Measurements from ENCODE around the gene DNAAF8.

DNAAF8 gene

GRCh38 chr16:4790871-4791270 is 56.5 kb downstream of the DNAAF8 start:
- Histone ChIP-seq H3K36me3 (ENCODE audit: control insufficient read depth in 2 of 2, insufficient read depth in 2 of 2, low read length in 2 of 2) (no peaks in the 10 kb centered on the region), H3K27me3 (ENCODE audit: control insufficient read depth in 2 of 2, insufficient read depth in 2 of 2, low read length in 2 of 2) (peaks cover 0 to 2% of the 10 kb centered on the region in 2 donors), H3K27ac (ENCODE audit: low read depth in 2 of 2, low read length in 2 of 2) (no peak overlapping the region), H3K4me1 (ENCODE audit: control insufficient read depth in 2 of 2, insufficient read depth in 2 of 2, low read length in 2 of 2) (peaks cover 0 to 4% of the 10 kb centered on the region in 2 donors), H3K9me3 (ENCODE audit: control insufficient read depth in 2 of 2, low read length in 2 of 2) (no peaks in the 10 kb centered on the region), H3K9ac (ENCODE audit: low read depth in 1 of 2, low read length in 2 of 2) (no peak overlapping the region), H3K4me3 (ENCODE audit: low read length in 2 of 2) (no peak overlapping the region)

DNA sequence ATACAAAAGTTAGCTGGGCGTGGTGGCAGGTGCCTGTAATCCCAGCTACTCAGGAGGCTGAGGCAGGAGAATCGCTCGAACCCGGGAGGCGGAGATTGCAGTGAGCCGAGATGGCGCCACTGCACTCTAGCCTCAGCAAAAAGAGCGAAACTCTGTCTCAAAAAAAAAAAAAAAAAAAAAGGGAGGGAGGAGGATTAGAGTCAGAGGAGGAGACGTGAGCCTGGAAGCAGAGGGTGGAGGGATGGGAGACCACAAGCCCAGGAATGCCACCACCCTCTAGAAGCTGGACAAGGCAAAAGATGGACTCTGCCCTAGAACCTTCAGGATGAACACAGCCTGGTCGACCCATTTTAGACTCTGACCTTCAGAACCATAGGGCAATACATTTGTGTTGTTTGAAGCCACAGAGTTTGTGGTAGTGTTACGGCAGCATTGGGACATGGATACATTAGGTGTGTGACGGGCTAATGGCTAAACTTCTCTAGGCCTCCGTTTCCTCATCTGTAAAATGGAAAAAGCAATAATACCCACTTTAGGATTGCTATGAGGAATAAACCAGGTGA is 58.7 kb downstream of the DNAAF8 start:
- Histone ChIP-seq H3K27me3 (ENCODE audit: control insufficient read depth in 2 of 2, insufficient read depth in 2 of 2, low read length in 2 of 2) (no peaks in the 10 kb centered on the region), H3K9me3 (ENCODE audit: control insufficient read depth in 2 of 2, low read length in 2 of 2) (no peaks in the 10 kb centered on the region), H3K36me3 (ENCODE audit: control insufficient read depth in 2 of 2, insufficient read depth in 2 of 2, low read length in 2 of 2) (peaks cover 5 to 6% of the 10 kb centered on the region in 2 donors), H3K4me3 (ENCODE audit: low read length in 2 of 2) (no peak overlapping the region), H3K9ac (ENCODE audit: low read depth in 1 of 2, low read length in 2 of 2) (no peak overlapping the region), H3K4me1 (ENCODE audit: control insufficient read depth in 2 of 2, insufficient read depth in 2 of 2, low read length in 2 of 2) (peaks cover 0 to 15% of the 10 kb centered on the region in 2 donors), H3K27ac (ENCODE audit: low read depth in 2 of 2, low read length in 2 of 2) (no peak overlapping the region)

DNA sequence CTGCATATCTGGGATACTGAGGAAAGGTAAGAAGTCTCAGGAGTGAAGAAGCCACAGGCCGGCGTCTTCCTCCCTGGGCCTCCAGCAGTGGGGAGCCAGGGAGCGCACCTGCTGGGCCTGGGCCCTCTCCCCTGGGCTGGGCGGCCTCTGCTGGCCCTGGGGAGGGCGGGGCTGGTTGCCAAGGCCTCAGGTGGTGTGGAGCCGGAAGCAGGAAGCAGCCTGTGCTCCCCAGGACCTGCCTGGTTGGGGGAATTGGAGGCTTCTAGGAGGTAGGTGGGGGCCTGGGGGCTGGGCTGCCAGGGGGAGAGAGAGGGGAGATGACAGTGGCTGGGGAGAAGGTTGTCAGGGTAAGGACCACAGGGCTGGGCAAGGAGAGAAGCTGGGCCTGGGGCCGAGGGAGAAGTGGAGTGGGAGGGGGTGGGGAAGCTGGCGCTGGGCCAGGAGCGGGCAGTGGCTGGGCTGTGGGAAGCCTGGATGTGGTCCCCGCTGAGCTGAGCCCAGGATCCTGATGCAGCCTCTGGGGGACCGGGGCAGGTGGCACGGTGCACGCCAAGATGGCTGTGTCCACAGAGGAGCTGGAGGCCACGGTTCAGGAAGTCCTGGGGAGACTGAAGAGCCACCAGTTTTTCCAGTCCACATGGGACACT is 61.0 kb downstream of the DNAAF8 start, which contains the start of gene SMIM22:
SMIM22 (plus strand) TSS at position 189 of the 647 bp plus-strand sequence; CDS start at position 555, 366 bp downstream.
- H3K4me3 ChIP-seq (ENCODE audit: low read length in 2 of 2): peak within 1 kb of the TSS; percentile 73 to 93

GRCh38 chr16:4795828-4796572 is 61.7 kb downstream of the DNAAF8 start:
- Histone ChIP-seq H3K9me3 (ENCODE audit: control insufficient read depth in 2 of 2, low read length in 2 of 2) (no peaks in the 10 kb centered on the region), H3K4me1 (ENCODE audit: control insufficient read depth in 2 of 2, insufficient read depth in 2 of 2, low read length in 2 of 2) (peaks cover 10 to 21% of the 10 kb centered on the region in 2 donors), H3K27me3 (ENCODE audit: control insufficient read depth in 2 of 2, insufficient read depth in 2 of 2, low read length in 2 of 2) (no peaks in the 10 kb centered on the region), H3K4me3 (ENCODE audit: low read length in 2 of 2) (peak overlapping the region; percentile 73 to 93), H3K36me3 (ENCODE audit: control insufficient read depth in 2 of 2, insufficient read depth in 2 of 2, low read length in 2 of 2) (peaks cover 12 to 15% of the 10 kb centered on the region in 2 donors), H3K9ac (ENCODE audit: low read depth in 1 of 2, low read length in 2 of 2) (peak overlapping the region; percentile 75 to 84), H3K27ac (ENCODE audit: low read depth in 2 of 2, low read length in 2 of 2) (peak overlapping the region; percentile 84 to 85)

More for the DNA sequence above, 61.0 kb downstream of the DNAAF8 start, which contains the start of gene SMIM22:
- Histone ChIP-seq H3K9ac (ENCODE audit: low read depth in 1 of 2, low read length in 2 of 2) (peak within 1 kb of the TSS; percentile 75 to 84), H3K27me3 (ENCODE audit: control insufficient read depth in 2 of 2, insufficient read depth in 2 of 2, low read length in 2 of 2) (no peaks in the 10 kb centered on the region), H3K9me3 (ENCODE audit: control insufficient read depth in 2 of 2, low read length in 2 of 2) (no peaks in the 10 kb centered on the region), H3K36me3 (ENCODE audit: control insufficient read depth in 2 of 2, insufficient read depth in 2 of 2, low read length in 2 of 2) (peaks cover 12 to 15% of the 10 kb centered on the region in 2 donors), H3K27ac (ENCODE audit: low read depth in 2 of 2, low read length in 2 of 2) (peak within 1 kb of the TSS; percentile 84 to 85), H3K4me1 (ENCODE audit: control insufficient read depth in 2 of 2, insufficient read depth in 2 of 2, low read length in 2 of 2) (peaks cover 3 to 14% of the 10 kb centered on the region in 2 donors)

- Histone ChIP-seq H3K4me3 (ENCODE audit: low read length in 2 of 2) (peak overlapping the region in 1 of 2 donors; percentile 30), H3K4me1 (ENCODE audit: control insufficient read depth in 2 of 2, insufficient read depth in 2 of 2, low read length in 2 of 2) (peaks cover 19 to 31% of the 10 kb centered on the region in 2 donors), H3K36me3 (ENCODE audit: control insufficient read depth in 2 of 2, insufficient read depth in 2 of 2, low read length in 2 of 2) (peaks cover 12 to 15% of the 10 kb centered on the region in 2 donors), H3K27me3 (ENCODE audit: control insufficient read depth in 2 of 2, insufficient read depth in 2 of 2, low read length in 2 of 2) (no peaks in the 10 kb centered on the region), H3K27ac (ENCODE audit: low read depth in 2 of 2, low read length in 2 of 2) (peak overlapping the region in 1 of 2 donors; percentile 13), H3K9ac (ENCODE audit: low read depth in 1 of 2, low read length in 2 of 2) (peak overlapping the region in 1 of 2 donors; percentile 34), H3K9me3 (ENCODE audit: control insufficient read depth in 2 of 2, low read length in 2 of 2) (no peaks in the 10 kb centered on the region)
Measured at GRCh38 chr16:4796982-4797804, 62.9 kb downstream of the DNAAF8 start.

- Histone ChIP-seq H3K9ac (ENCODE audit: low read depth in 1 of 2, low read length in 2 of 2) (no peak overlapping the region), H3K4me1 (ENCODE audit: control insufficient read depth in 2 of 2, insufficient read depth in 2 of 2, low read length in 2 of 2) (peaks cover 19 to 31% of the 10 kb centered on the region in 2 donors), H3K27ac (ENCODE audit: low read depth in 2 of 2, low read length in 2 of 2) (no peak overlapping the region), H3K4me3 (ENCODE audit: low read length in 2 of 2) (no peak overlapping the region), H3K36me3 (ENCODE audit: control insufficient read depth in 2 of 2, insufficient read depth in 2 of 2, low read length in 2 of 2) (peaks cover 12 to 15% of the 10 kb centered on the region in 2 donors), H3K9me3 (ENCODE audit: control insufficient read depth in 2 of 2, low read length in 2 of 2) (no peaks in the 10 kb centered on the region), H3K27me3 (ENCODE audit: control insufficient read depth in 2 of 2, insufficient read depth in 2 of 2, low read length in 2 of 2) (no peaks in the 10 kb centered on the region)
Measured at GRCh38 chr16:4797805-4798252, 63.5 kb downstream of the DNAAF8 start.

GRCh38 chr16:4798456-4798855 is 64.1 kb downstream of the DNAAF8 start:
- no peaks in the 10 kb centered on the region for H3K27me3 ChIP-seq (ENCODE audit: control insufficient read depth in 2 of 2, insufficient read depth in 2 of 2, low read length in 2 of 2)
- peaks cover 12 to 15% of the 10 kb centered on the region in 2 donors for H3K36me3 ChIP-seq (ENCODE audit: control insufficient read depth in 2 of 2, insufficient read depth in 2 of 2, low read length in 2 of 2)
- no peak overlapping the region for H3K27ac ChIP-seq (ENCODE audit: low read depth in 2 of 2, low read length in 2 of 2)
- H3K9ac ChIP-seq (ENCODE audit: low read depth in 1 of 2, low read length in 2 of 2): no peak overlapping the region
- no peak overlapping the region for H3K4me3 ChIP-seq (ENCODE audit: low read length in 2 of 2)
- no peaks in the 10 kb centered on the region for H3K9me3 ChIP-seq (ENCODE audit: control insufficient read depth in 2 of 2, low read length in 2 of 2)
- peaks cover 19 to 31% of the 10 kb centered on the region in 2 donors for H3K4me1 ChIP-seq (ENCODE audit: control insufficient read depth in 2 of 2, insufficient read depth in 2 of 2, low read length in 2 of 2)

Data from mucosa of rectum (tissue), 2 donors.